HL-60/S4 treated with phorbol 12-myristate 13-acetate at 8.2 ng/mL for 4 days and 3 days (cell line): ENCODE data around the gene UBE2E1.
"Not testable (repeated sequence)": the region's sequence is repeated elsewhere in the genome, so short reads cannot be mapped to it uniquely, and the experiment has no call there.

ENCODE experiments used
- in situ Hi-C: fragments of 300-500 bp; cut with MboI; formaldehyde crosslinking; loops from 2 replicates; pipeline ENCODE4 v1.15.0; 2022; ENCODE audit warnings: low sequenced_read_pairs

The UBE2E1 gene

GRCh38 chr3:23877329-23877980 is 71.7 kb downstream of the UBE2E1 start:
- in situ Hi-C loops, result no loop called here

GRCh38 chr3:23879485-23879884 is 73.7 kb downstream of the UBE2E1 start:
- in situ Hi-C loops, result no loop called here

GRCh38 chr3:23880703-23881339 is 75.1 kb downstream of the UBE2E1 start:
- in situ Hi-C loops, result no loop called here

- in situ Hi-C loops, result not testable (repeated sequence)
These were observed 76.2 kb downstream of the UBE2E1 start for GRCh38 chr3:23881993-23882392.

GRCh38 chr3:23882487-23882918 is 76.7 kb downstream of the UBE2E1 start:
- in situ Hi-C loops, result no loop called here

- in situ Hi-C loops, result no loop called here
These were observed 78.7 kb downstream of the UBE2E1 start for GRCh38 chr3:23884481-23884880.

GRCh38 chr3:23885210-23885609 is 79.5 kb downstream of the UBE2E1 start:
- in situ Hi-C loops, result no loop called here

- in situ Hi-C loops, result no loop called here
These were observed 80.6 kb downstream of the UBE2E1 start for GRCh38 chr3:23886311-23886710.

GRCh38 chr3:23888617-23889228 is 83.0 kb downstream of the UBE2E1 start:
- in situ Hi-C loops, result no loop called here

- in situ Hi-C loops, result no loop called here
These were observed 83.6 kb downstream of the UBE2E1 start for GRCh38 chr3:23889386-23889785.

GRCh38 chr3:23889950-23890349 is 84.2 kb downstream of the UBE2E1 start:
- in situ Hi-C loops, result no loop called here

GRCh38 chr3:23894254-23895061 is 88.7 kb downstream of the UBE2E1 start:
- in situ Hi-C loops, result no loop called here

GRCh38 chr3:23895181-23895580 is 89.4 kb downstream of the UBE2E1 start:
- in situ Hi-C loops, result no loop called here

- in situ Hi-C loops, result no loop called here
These were observed 95.0 kb downstream of the UBE2E1 start for GRCh38 chr3:23900744-23901143.

GRCh38 chr3:23904545-23904944 is 98.8 kb downstream of the UBE2E1 start:
- in situ Hi-C loops, result no loop called here

- in situ Hi-C loops, result no loop called here
These were observed 103.6 kb downstream of the UBE2E1 start for GRCh38 chr3:23909341-23909740.

GRCh38 chr3:23911397-23911796 is 105.6 kb downstream of the UBE2E1 start:
- in situ Hi-C loops, result no loop called here

GRCh38 chr3:23912335-23912734 is 106.6 kb downstream of the UBE2E1 start:
- in situ Hi-C loops, result not testable (repeated sequence)

- in situ Hi-C loops, result no loop called here
These were observed 107.4 kb downstream of the UBE2E1 start for GRCh38 chr3:23913182-23913581.

- in situ Hi-C loops, result no loop called here
These were observed 108.4 kb downstream of the UBE2E1 start for GRCh38 chr3:23913873-23914743.
